H1 (cell line): ENCODE results near the gene TRAPPC5. TPM values are rescaled to one million over a fixed set of nuclear protein-coding genes. Genes with fewer than 3 reads are reported as not detected.

Experiments used
- CTCF ChIA-PET: fragments of 300-600 bp; sonication (Branson Sonifier 250); formaldehyde crosslinking; loops from one replicate; lab custom pipeline; 2021; ENCODE audit not compliant: partially characterized antibody; lab: Charles Lee
- POLR2A ChIA-PET: fragments of 300-600 bp; sonication (Branson Sonifier 250); formaldehyde crosslinking; loops from one replicate; lab custom pipeline; 2021; ENCODE audit warnings: inconsistent platforms; ENCODE audit not compliant: partially characterized antibody; lab: Charles Lee
- DNase-seq, 2 experiments: peaks; one replicate each; pipeline versions ENCODE4 v3.0.0 to v3.0.0-alpha.2; 2010 to 2022; ENCODE audit warnings: low spot score in 2 of 2, low read depth in 1 of 2, mixed read lengths in 1 of 2
- FAIRE-seq: peaks from 2 replicates; lab custom pipeline; 2011; peaks lifted over from hg19 to GRCh38; lab: Jason Lieb, UNC
- H2AFZ ChIP-seq: 2 replicates; pipeline ENCODE4 v1.8.1; 2012; ENCODE audit warnings: low read length, inconsistent platforms
- H2AK5ac ChIP-seq: 2 replicates; pipeline ENCODE4 v1.6.1; 2013; ENCODE audit warnings: low read depth, low read length
- H2BK120ac ChIP-seq: replicated peaks from 2 replicates; pipeline ENCODE3; 2013; ENCODE audit warnings: low read depth, low read length, inconsistent platforms
- H2BK12ac ChIP-seq: 2 replicates; pipeline ENCODE4 v1.6.1; 2013; ENCODE audit warnings: low read depth, low read length
- H2BK15ac ChIP-seq: 2 replicates; pipeline ENCODE4 v1.6.1; 2013; ENCODE audit warnings: low read length
- H2BK20ac ChIP-seq: 2 replicates; pipeline ENCODE4 v1.6.1; 2013; ENCODE audit warnings: low read length
- H2BK5ac ChIP-seq: 2 replicates; pipeline ENCODE4 v1.6.1; 2013; ENCODE audit warnings: low read depth, low read length
- H3K14ac ChIP-seq: 2 replicates; pipeline ENCODE4 v1.6.1; 2013; ENCODE audit warnings: inconsistent platforms; ENCODE audit not compliant: insufficient read length
- H3K18ac ChIP-seq: 2 replicates; pipeline ENCODE4 v1.6.1; 2013; ENCODE audit warnings: low read length; ENCODE audit errors: extremely low read depth
- H3K23ac ChIP-seq: 2 replicates; pipeline ENCODE4 v1.6.1; 2013; ENCODE audit warnings: inconsistent platforms; ENCODE audit not compliant: insufficient read length
- H3K23me2 ChIP-seq: 2 replicates; pipeline ENCODE4 v1.6.1; 2013; ENCODE audit warnings: low read depth, low read length
- H3K27ac ChIP-seq: 2 replicates; pipeline ENCODE4 v1.6.1; 2011; ENCODE audit warnings: low read depth, low read length, inconsistent platforms
- H3K27me3 ChIP-seq, 4 experiments: replicated peaks in 1 of 4; 1 replicate in 1 of 4; 2 replicates in 3 of 4; pipeline versions ENCODE4 v1.6.1 to v1.8.1; 2011 to 2013; ENCODE audit warnings: low read length in 3 of 4, mild to moderate bottlenecking in 3 of 4, inconsistent platforms in 2 of 4, mixed read lengths in 2 of 4, moderate library complexity in 1 of 4; ENCODE audit not compliant: control insufficient read depth in 3 of 4, insufficient read depth in 3 of 4; ENCODE audit errors: extremely low read depth in 1 of 4
- H3K36me3 ChIP-seq, 4 experiments: 2 replicates each; pipeline versions ENCODE4 v1.6.1 to v1.8.1; 2011 to 2013; ENCODE audit warnings: mild to moderate bottlenecking in 4 of 4, low read length in 3 of 4, moderate library complexity in 2 of 4, control low read depth in 1 of 4, inconsistent platforms in 1 of 4; ENCODE audit not compliant: insufficient read depth in 4 of 4, control insufficient read depth in 2 of 4
- H3K4ac ChIP-seq: replicated peaks from 2 replicates; pipeline ENCODE3; 2013; ENCODE audit warnings: low read length, low read depth, mixed read lengths, inconsistent platforms; ENCODE audit not compliant: insufficient read length
- H3K4me1 ChIP-seq, 4 experiments: replicated peaks in 1 of 4; 1 replicate in 1 of 4; 2 replicates in 3 of 4; pipeline versions ENCODE4 v1.6.1 to v1.8.1; 2011 to 2013; ENCODE audit warnings: low read length in 3 of 4, inconsistent platforms in 2 of 4, mixed read lengths in 1 of 4; ENCODE audit not compliant: insufficient read depth in 4 of 4, control insufficient read depth in 3 of 4
- H3K4me2 ChIP-seq, 2 experiments: 2 replicates each; pipeline versions ENCODE4 v1.6.1 to v1.8.1; 2011 to 2013; ENCODE audit warnings: low read depth in 2 of 2, low read length in 2 of 2, control low read depth in 1 of 2, inconsistent platforms in 1 of 2, mild to moderate bottlenecking in 1 of 2; ENCODE audit not compliant: insufficient read depth in 1 of 2
- H3K4me3 ChIP-seq, 4 experiments: fragments of 200-600, 300-600 bp in 1 of 4; sonication (generic), shearing (Covaris generic), sonication (Bioruptor Twin) in 1 of 4; 2 replicates each; pipeline versions ENCODE4 v1.5.1 to v1.8.1; 2011 to 2016; ENCODE audit warnings: low read length in 4 of 4, low read depth in 3 of 4, control low read depth in 2 of 4, inconsistent platforms in 2 of 4, mild to moderate bottlenecking in 2 of 4, mixed read lengths in 1 of 4, moderate library complexity in 1 of 4; ENCODE audit not compliant: insufficient read depth in 2 of 4; ENCODE audit errors: extremely low read depth in 1 of 4
- H3K56ac ChIP-seq: replicated peaks from 2 replicates; pipeline ENCODE3; 2013; ENCODE audit warnings: low read depth, mild to moderate bottlenecking, mixed read lengths, low read length, inconsistent platforms; ENCODE audit not compliant: insufficient read length
- H3K79me1 ChIP-seq: 2 replicates; pipeline ENCODE4 v1.6.1; 2013; ENCODE audit warnings: low read depth, low read length, control low read depth
- H3K79me2 ChIP-seq, 2 experiments: 2 replicates each; pipeline versions ENCODE4 v1.6.1 to v1.8.1; 2012 to 2013; ENCODE audit warnings: low read length in 2 of 2, mild to moderate bottlenecking in 2 of 2, inconsistent platforms in 1 of 2; ENCODE audit not compliant: insufficient read depth in 2 of 2, control insufficient read depth in 1 of 2
- H3K9ac ChIP-seq, 4 experiments: replicated peaks in 1 of 4; 1 replicate in 1 of 4; 2 replicates in 3 of 4; pipeline versions ENCODE4 v1.6.1 to v1.8.1; 2011 to 2013; ENCODE audit warnings: low read depth in 3 of 4, low read length in 3 of 4, control low read depth in 2 of 4, mild to moderate bottlenecking in 2 of 4, moderate library complexity in 2 of 4, inconsistent platforms in 1 of 4; ENCODE audit errors: extremely low read depth in 1 of 4
- H3K9me3 ChIP-seq, 2 experiments: 2 replicates each; pipeline versions ENCODE4 v1.6.1 to v1.8.1; 2012 to 2013; ENCODE audit warnings: mild to moderate bottlenecking in 2 of 2, moderate library complexity in 2 of 2, control low read depth in 1 of 2, inconsistent platforms in 1 of 2, low read depth in 1 of 2, low read length in 1 of 2, mixed read lengths in 1 of 2; ENCODE audit not compliant: insufficient read depth in 2 of 2
- H4K20me1 ChIP-seq, 2 experiments: replicated peaks in 1 of 2; 2 replicates each; pipeline versions ENCODE3 to v1.8.1; 2011 to 2013; ENCODE audit warnings: inconsistent platforms in 2 of 2, low read length in 2 of 2, mild to moderate bottlenecking in 1 of 2; ENCODE audit not compliant: insufficient read depth in 2 of 2, control insufficient read depth in 1 of 2
- H4K5ac ChIP-seq: 2 replicates; pipeline ENCODE4 v1.6.1; 2013; ENCODE audit warnings: low read length, low read depth, mixed read lengths, inconsistent platforms; ENCODE audit not compliant: insufficient read length
- H4K8ac ChIP-seq: 2 replicates; pipeline ENCODE4 v1.8.0; 2013; ENCODE audit warnings: mild to moderate bottlenecking, moderate library complexity, low read length, inconsistent platforms; ENCODE audit not compliant: insufficient read depth; ENCODE audit errors: extremely low read depth
- H4K91ac ChIP-seq: replicated peaks from 2 replicates; pipeline ENCODE3; 2013; ENCODE audit warnings: low read length, mixed read lengths, inconsistent platforms; ENCODE audit not compliant: insufficient read length
- ATF3 ChIP-seq: IDR thresholded peaks from 2 replicates; pipeline ENCODE4 v1.6.1; 2011; ENCODE audit warnings: low read depth, mild to moderate bottlenecking, low read length; ENCODE audit not compliant: insufficient read depth
- BACH1 ChIP-seq: IDR thresholded peaks from 2 replicates; pipeline ENCODE4 v1.6.1; 2012; ENCODE audit warnings: low read length, improper control_type of control experiment
- CTCF ChIP-seq, 3 experiments: IDR thresholded peaks; 1 replicate in 2 of 3; 2 replicates in 1 of 3; pipeline versions ENCODE4 v1.5.1 to v1.6.1; 2011; ENCODE audit warnings: low read length in 3 of 3, mild to moderate bottlenecking in 3 of 3, inconsistent platforms in 2 of 3, low read depth in 1 of 3, moderate library complexity in 1 of 3; ENCODE audit not compliant: insufficient read depth in 1 of 3; ENCODE audit errors: control extremely low read depth in 1 of 3
- GABPA ChIP-seq: IDR thresholded peaks from 2 replicates; pipeline ENCODE4 v1.6.1; 2011; ENCODE audit warnings: mild to moderate bottlenecking, low read length, moderate library complexity, borderline replicate concordance; ENCODE audit not compliant: insufficient read depth
- PHF8 ChIP-seq: fragments of 200-600 bp; sonication (generic); conservative IDR thresholded peaks from 2 replicates; pipeline ENCODE4 v1.7.1; 2012; ENCODE audit warnings: low read depth, mild to moderate bottlenecking, inconsistent platforms, low read length, moderate library complexity
- RAD21 ChIP-seq, 2 experiments: IDR thresholded peaks in 1 of 2; conservative IDR thresholded peaks in 1 of 2; 2 replicates each; pipeline ENCODE4 v1.6.1; 2011; ENCODE audit warnings: low read depth in 2 of 2, low read length in 2 of 2, improper control_type of control experiment in 1 of 2, inconsistent platforms in 1 of 2, mild to moderate bottlenecking in 1 of 2, moderate library complexity in 1 of 2
- RFX5 ChIP-seq: IDR thresholded peaks from 2 replicates; pipeline ENCODE4 v1.6.1; 2011; ENCODE audit warnings: low read depth, low read length, improper control_type of control experiment, borderline replicate concordance
- SIRT6 ChIP-seq: IDR thresholded peaks from one replicate; pipeline ENCODE4 v1.7.1; 2012; ENCODE audit warnings: low read length, inconsistent platforms
- SRF ChIP-seq: IDR thresholded peaks from 2 replicates; pipeline ENCODE4 v1.6.1; 2011; ENCODE audit warnings: mild to moderate bottlenecking, low read depth, low read length, moderate library complexity
- WGBS, 2 experiments: shearing (Covaris generic) in 1 of 2; methylation state at CpG; one replicate each; pipeline versions ENCODE4 v1.1.6 to v1.1.7; 2013 to 2015; ENCODE audit warnings: low lambda C conversion rate in 2 of 2, mixed read lengths in 2 of 2, inconsistent platforms in 1 of 2, low coverage in 1 of 2, missing lambda C conversion rate in 1 of 2; ENCODE audit not compliant: insufficient replicate concordance in 2 of 2, insufficient coverage in 1 of 2, insufficient read length in 1 of 2; ENCODE audit errors: extremely low coverage in 1 of 2, missing lambda C conversion rate in 1 of 2; 5-methylcytosine and 5-hydroxymethylcytosine counted together
- polyA plus RNA-seq, 7 experiments: library from polyadenylated mRNA; depleted of rRNA in 3 of 7; stranded (reverse) in 5 of 7; unstranded in 2 of 7; fragments of >200 nt in 5 of 7; fragments of 200-250 nt in 2 of 7; gene quantifications; 1 replicate in 5 of 7; 2 replicates in 1 of 7; 4 replicates in 1 of 7; pipeline versions ENCODE4 v1.2.1 to v1.2.3, GENCODE V29; 2011 to 2013; ENCODE audit warnings: missing spikeins in 2 of 7, mixed read lengths in 2 of 7
- total RNA-seq: library from RNA; stranded (reverse); fragmentation: NEBNext Ultra II Directional; extraction: Animal tissue kit (Norgen Biotek cat#: 25700); gene quantifications from 2 replicates; pipeline ENCODE4 v1.2.1, GENCODE V29; 2021

TRAPPC5 gene
- total and polyA plus RNA-seq, 2 of the 8 experiments (the other 6 are each of a cell fraction or from before 2014, with no cell fraction given) = 109 to 120 TPM

- Histone ChIP-seq H3K27ac (no peak overlapping the region), H3K23me2 (peaks cover 2% of the 10 kb centered on the region; the same call in 1 of the 2 replicates), H3K4me2 (no peak overlapping the region), H3K4ac (no peak overlapping the region), H3K79me1 (no peaks in the 10 kb centered on the region), H3K18ac (no peak overlapping the region), H2BK15ac (no peak overlapping the region), H3K23ac (no peak overlapping the region), H2AK5ac (no peak overlapping the region), H3K4me1 (peaks cover 0 to 3% (median 1%) of the 10 kb centered on the region in 4 experiments; a peak in 1 of 7 replicates), H3K14ac (no peak overlapping the region), H3K4me3 (no peak overlapping the region), H3K9ac (no peak overlapping the region), H3K79me2 (no peaks in the 10 kb centered on the region), H4K91ac (no peak overlapping the region), H4K8ac (no peak overlapping the region), H3K56ac (no peak overlapping the region), H2BK5ac (no peak overlapping the region), H4K20me1 (no peaks in the 10 kb centered on the region), H2BK120ac (no peak overlapping the region), H2BK12ac (no peak overlapping the region), H3K9me3 (no peaks in the 10 kb centered on the region), H2AFZ (no peak overlapping the region), H3K36me3 (no peaks in the 10 kb centered on the region), H2BK20ac (no peak overlapping the region), H4K5ac (no peak overlapping the region), H3K27me3 (peaks cover 0 to 23% (median 15%) of the 10 kb centered on the region in 4 experiments; a peak in 4 of 7 replicates)
- DNase-seq (no peak), FAIRE-seq (no peak)
- 79% methylated on average over 9 of the region's 9 CpGs; no CpG with 5 or more reads in 1 of the 2 experiments for WGBS, 2 experiments
- CTCF ChIA-PET = interaction anchor here (0.8 to 4.7 kb wide), 3 partner anchors 8 to 103 kb away, joined by 3 to 32 read pairs (median 3); partner anchors contain the start of gene TRAPPC5
- POLR2A ChIA-PET = no interaction called here
- TF ChIP-seq SIRT6 (no peak), ATF3 (no peak), SRF (no peak), PHF8 (no peak), CTCF (IDR thresholded peaks at IDR 0.05; ENCODE audit: control extremely low read depth in 1 of 3, insufficient read depth in 1 of 3, low read depth in 1 of 3, low read length in 3 of 3) (no peak), GABPA (no peak), RFX5 (no peak), BACH1 (no peak), RAD21 (IDR thresholded peaks at IDR 0.05 in 1 of 2, conservative IDR thresholded peaks at IDR 0.05 in 1 of 2; ENCODE audit: low read depth in 2 of 2, low read length in 2 of 2) (no peak)
Measured at GRCh38 chr19:7672522-7672921, 8.1 kb upstream of the TRAPPC5 start.
